ENCODE measurements around the gene CNTN6. TPM values are rescaled to one million over a fixed set of nuclear protein-coding genes. Genes with fewer than 3 reads are reported as not detected.

Gene CNTN6
- total and polyA plus RNA-seq, 2 of the 4 experiments (the other 2 are of a cell fraction) = not detected

DNA sequence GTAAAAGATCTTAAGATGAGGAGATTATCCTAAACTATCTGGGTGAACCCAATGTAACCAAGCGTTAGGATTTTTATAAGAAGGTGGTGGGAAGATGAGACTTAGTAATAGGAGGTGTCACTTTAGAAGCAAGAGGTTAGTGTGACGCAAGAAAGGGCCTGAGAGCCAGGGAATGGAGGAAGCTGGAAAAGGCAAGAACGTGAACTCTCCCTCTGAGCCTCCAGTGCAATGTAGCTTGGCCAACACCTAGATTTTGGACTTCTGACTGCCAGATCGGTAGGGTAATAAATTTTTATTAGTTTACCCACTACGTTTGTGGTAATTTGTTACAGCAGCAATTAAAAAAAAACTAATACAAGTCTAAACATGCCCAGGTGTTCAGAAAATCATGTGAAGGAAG lies 20.8 kb upstream of the CNTN6 start:
- no peak for DNase-seq
- intact Hi-C loops (cut with micrococcal nuclease) = loop anchor here (10.0 kb wide), 1 partner anchor 1943 kb away; no protein-coding TSS in a partner anchor
- no CpG with 5 or more reads among the region's 5 CpGs for WGBS, 2 experiments (ENCODE audit: extremely low coverage in 2 of 2, insufficient read length in 1 of 2)
- CTCF ChIA-PET = no interaction called here
- H3K4me1 ChIP-seq (ENCODE audit: control insufficient read depth, insufficient read depth, low read length) = no peaks in the 10 kb centered on the region
- H3K4me2 ChIP-seq (ENCODE audit: low read depth, low read length) = no peak overlapping the region
- H3K4ac ChIP-seq (ENCODE audit: low read depth, low read length) = no peak overlapping the region
- H2BK15ac ChIP-seq (ENCODE audit: low read depth, low read length) = no peak overlapping the region
- no peak overlapping the region for H2AK9ac ChIP-seq (replicated peaks; ENCODE audit: low read depth, low read length, poor library complexity)
- no peak overlapping the region for H2BK5ac ChIP-seq (ENCODE audit: low read depth, low read length, poor library complexity, severe bottlenecking)
- H3K9ac ChIP-seq (ENCODE audit: low read depth, low read length) = no peak overlapping the region
- no peaks in the 10 kb centered on the region for H3K27me3 ChIP-seq (ENCODE audit: control insufficient read depth, insufficient read depth, low read length)
- H3K23ac ChIP-seq (ENCODE audit: low read depth, low read length) = no peak overlapping the region
- no peak overlapping the region for H3K14ac ChIP-seq (replicated peaks; ENCODE audit: low read depth, low read length)
- H2BK120ac ChIP-seq (ENCODE audit: low read depth, low read length) = no peak overlapping the region
- dilution Hi-C loops (cut with HindIII; ENCODE audit: low sequenced_read_pairs, unreplicated experiment) = no loop called here
- H2AFZ ChIP-seq (replicated peaks; ENCODE audit: low read length, poor library complexity) = no peak overlapping the region
- no peak overlapping the region for H3K56ac ChIP-seq (ENCODE audit: extremely low read depth, insufficient read depth, low read length)
- H4K5ac ChIP-seq (ENCODE audit: low read depth, low read length) = no peak overlapping the region
- no peaks in the 10 kb centered on the region for H4K20me1 ChIP-seq (ENCODE audit: insufficient read depth, low read length)
- H3K79me1 ChIP-seq (ENCODE audit: low read depth in 1 of 2, low read length in 2 of 2) = no peaks in the 10 kb centered on the region
- H4K91ac ChIP-seq (ENCODE audit: insufficient read depth, low read depth, low read length) = no peak overlapping the region
- no peak overlapping the region for H4K8ac ChIP-seq (ENCODE audit: low read depth in 2 of 2, low read length in 2 of 2)
- in situ Hi-C loops (cut with MboI; ENCODE audit: low sequenced_read_pairs) = no loop called here
- no peak overlapping the region for H2BK20ac ChIP-seq (ENCODE audit: low read depth, low read length)
- no peak for ATAC-seq (ENCODE audit: low read depth)
- H3K4me3 ChIP-seq (ENCODE audit: insufficient read depth, low read depth, low read length) = no peak overlapping the region
- H3K36me3 ChIP-seq (ENCODE audit: control insufficient read depth, insufficient read depth, low read length) = no peaks in the 10 kb centered on the region
- H3K27ac ChIP-seq (ENCODE audit: insufficient read depth, low read length) = no peak overlapping the region
- POLR2A ChIA-PET (ENCODE audit: unreplicated experiment) = no interaction called here
- TF ChIP-seq, protein P1, sequence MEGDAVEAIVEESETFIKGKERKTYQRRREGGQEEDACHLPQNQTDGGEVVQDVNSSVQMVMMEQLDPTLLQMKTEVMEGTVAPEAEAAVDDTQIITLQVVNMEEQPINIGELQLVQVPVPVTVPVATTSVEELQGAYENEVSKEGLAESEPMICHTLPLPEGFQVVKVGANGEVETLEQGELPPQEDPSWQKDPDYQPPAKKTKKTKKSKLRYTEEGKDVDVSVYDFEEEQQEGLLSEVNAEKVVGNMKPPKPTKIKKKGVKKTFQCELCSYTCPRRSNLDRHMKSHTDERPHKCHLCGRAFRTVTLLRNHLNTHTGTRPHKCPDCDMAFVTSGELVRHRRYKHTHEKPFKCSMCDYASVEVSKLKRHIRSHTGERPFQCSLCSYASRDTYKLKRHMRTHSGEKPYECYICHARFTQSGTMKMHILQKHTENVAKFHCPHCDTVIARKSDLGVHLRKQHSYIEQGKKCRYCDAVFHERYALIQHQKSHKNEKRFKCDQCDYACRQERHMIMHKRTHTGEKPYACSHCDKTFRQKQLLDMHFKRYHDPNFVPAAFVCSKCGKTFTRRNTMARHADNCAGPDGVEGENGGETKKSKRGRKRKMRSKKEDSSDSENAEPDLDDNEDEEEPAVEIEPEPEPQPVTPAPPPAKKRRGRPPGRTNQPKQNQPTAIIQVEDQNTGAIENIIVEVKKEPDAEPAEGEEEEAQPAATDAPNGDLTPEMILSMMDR (conservative IDR thresholded peaks at IDR 0.05; ENCODE audit: low read depth, low read length) = no peak
- TF ChIP-seq POLR2A (IDR thresholded peaks at IDR 0.05; ENCODE audit: low read depth, low read length) (no peak), RFX5 (IDR thresholded peaks at IDR 0.05; ENCODE audit: low read depth, low read length) (no peak), MAZ (IDR thresholded peaks at IDR 0.05; ENCODE audit: borderline replicate concordance, low read depth, low read length) (no peak), MAFK (IDR thresholded peaks at IDR 0.05; ENCODE audit: low read depth, low read length) (no peak)
- TF ChIP-seq, protein P2, sequence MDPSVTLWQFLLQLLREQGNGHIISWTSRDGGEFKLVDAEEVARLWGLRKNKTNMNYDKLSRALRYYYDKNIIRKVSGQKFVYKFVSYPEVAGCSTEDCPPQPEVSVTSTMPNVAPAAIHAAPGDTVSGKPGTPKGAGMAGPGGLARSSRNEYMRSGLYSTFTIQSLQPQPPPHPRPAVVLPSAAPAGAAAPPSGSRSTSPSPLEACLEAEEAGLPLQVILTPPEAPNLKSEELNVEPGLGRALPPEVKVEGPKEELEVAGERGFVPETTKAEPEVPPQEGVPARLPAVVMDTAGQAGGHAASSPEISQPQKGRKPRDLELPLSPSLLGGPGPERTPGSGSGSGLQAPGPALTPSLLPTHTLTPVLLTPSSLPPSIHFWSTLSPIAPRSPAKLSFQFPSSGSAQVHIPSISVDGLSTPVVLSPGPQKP (IDR thresholded peaks at IDR 0.05; ENCODE audit: borderline replicate concordance, low read depth, low read length) = no peak
- TF ChIP-seq, protein P3, sequence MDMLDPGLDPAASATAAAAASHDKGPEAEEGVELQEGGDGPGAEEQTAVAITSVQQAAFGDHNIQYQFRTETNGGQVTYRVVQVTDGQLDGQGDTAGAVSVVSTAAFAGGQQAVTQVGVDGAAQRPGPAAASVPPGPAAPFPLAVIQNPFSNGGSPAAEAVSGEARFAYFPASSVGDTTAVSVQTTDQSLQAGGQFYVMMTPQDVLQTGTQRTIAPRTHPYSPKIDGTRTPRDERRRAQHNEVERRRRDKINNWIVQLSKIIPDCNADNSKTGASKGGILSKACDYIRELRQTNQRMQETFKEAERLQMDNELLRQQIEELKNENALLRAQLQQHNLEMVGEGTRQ (IDR thresholded peaks at IDR 0.05; ENCODE audit: low read depth, low read length) = no peak
- no TSS peak for BruUV-seq (replicated peaks)
- no peaks in the 10 kb centered on the region for H3K9me1 ChIP-seq (ENCODE audit: insufficient read depth, low read length)
- H3K9me3 ChIP-seq (ENCODE audit: control insufficient read depth, insufficient read depth, low read length) = 0 out of 2 replicates have a peak, but pooled peaks cover 3% of the 10 kb centered on the region
- no peak overlapping the region for H2AK5ac ChIP-seq (ENCODE audit: low read depth, low read length)
- no peak overlapping the region for H3K18ac ChIP-seq (ENCODE audit: low read depth, low read length)
